GM08714 (cell line): Measurements from ENCODE around the gene GSTO1.

Source experiments
- H3K4me3 ChIP-seq: fragments of 200-500 bp; sonication (Bioruptor generic); 2 replicates; pipeline ENCODE4 v1.5.1; 2014; ENCODE audit warnings: mild to moderate bottlenecking, low read length, inconsistent platforms
- ZNF274 ChIP-seq: IDR thresholded peaks from 2 replicates; pipeline ENCODE4 v1.6.1; 2012; ENCODE audit warnings: mild to moderate bottlenecking, low read depth, low read length

Gene GSTO1

GRCh38 chr10:104277785-104278184 lies 23.1 kb downstream of the GSTO1 start:
- H3K4me3 ChIP-seq: no peak overlapping the region
- TF ChIP-seq ZNF274: no peak

GRCh38 chr10:104279550-104280259 lies 25.0 kb downstream of the GSTO1 start:
- TF ChIP-seq ZNF274: no peak
- H3K4me3 ChIP-seq: no peak overlapping the region

GRCh38 chr10:104281694-104282093 lies 27.0 kb downstream of the GSTO1 start:
- H3K4me3 ChIP-seq: no peak overlapping the region
- TF ChIP-seq ZNF274: no peak

- TF ChIP-seq ZNF274: no peak
- no peak overlapping the region for H3K4me3 ChIP-seq
These were observed 30.2 kb downstream of the GSTO1 start for GRCh38 chr10:104284846-104285245.

GRCh38 chr10:104286939-104287338 lies 32.2 kb downstream of the GSTO1 start:
- H3K4me3 ChIP-seq: no peak overlapping the region
- TF ChIP-seq ZNF274: no peak

- TF ChIP-seq ZNF274: no peak
- H3K4me3 ChIP-seq: no peak overlapping the region
These were observed 33.7 kb downstream of the GSTO1 start for GRCh38 chr10:104288355-104288754.

GRCh38 chr10:104291439-104291951 lies 36.8 kb downstream of the GSTO1 start:
- TF ChIP-seq ZNF274: no peak
- H3K4me3 ChIP-seq: no peak overlapping the region

GRCh38 chr10:104293011-104293410 lies 38.3 kb downstream of the GSTO1 start:
- no peak for TF ChIP-seq ZNF274

GRCh38 chr10:104293781-104294321 lies 39.2 kb downstream of the GSTO1 start:
- H3K4me3 ChIP-seq: no peak overlapping the region
- no peak for TF ChIP-seq ZNF274

More at GRCh38 chr10:104293011-104293410, 38.3 kb downstream of the GSTO1 start:
- H3K4me3 ChIP-seq: no peak overlapping the region

- TF ChIP-seq ZNF274: no peak
- H3K4me3 ChIP-seq: no peak overlapping the region
These were observed 42.2 kb downstream of the GSTO1 start for GRCh38 chr10:104296687-104297436.

- no peak for TF ChIP-seq ZNF274
- H3K4me3 ChIP-seq: no peak overlapping the region
These were observed 43.3 kb downstream of the GSTO1 start for GRCh38 chr10:104297697-104298660.

- H3K4me3 ChIP-seq: no peak overlapping the region
- no peak for TF ChIP-seq ZNF274
These were observed 44.6 kb downstream of the GSTO1 start for GRCh38 chr10:104299031-104299904.
